Measurements from ENCODE around the gene SCMH1. TPM values are rescaled to one million over a fixed set of nuclear protein-coding genes. Genes with fewer than 3 reads are reported as not detected.
A peak's percentile ranks its signal among the peaks of the same experiment; 100 is the strongest.

SCMH1 gene
- total RNA-seq (2021; ENCODE audit: unreplicated experiment): 42.7 TPM
- polyA plus RNA-seq (2012; ENCODE audit: insufficient read length): 42.2 TPM
- percentile 84 among the genes with signal in this experiment for Bru-seq, nascent RNA
- percentile 80 among the genes with signal in this experiment for BruChase-seq, experiment 1, labeled RNA remaining after a 2-hour chase
- percentile 72 among the genes with signal in this experiment for BruChase-seq, experiment 2, labeled RNA remaining after a 6-hour chase
- long read RNA-seq, partial matches to known transcripts: 42 of 81 reads
- long read RNA-seq, other reads (novel, unspliced or antisense): 35 of 81 reads

DNA sequence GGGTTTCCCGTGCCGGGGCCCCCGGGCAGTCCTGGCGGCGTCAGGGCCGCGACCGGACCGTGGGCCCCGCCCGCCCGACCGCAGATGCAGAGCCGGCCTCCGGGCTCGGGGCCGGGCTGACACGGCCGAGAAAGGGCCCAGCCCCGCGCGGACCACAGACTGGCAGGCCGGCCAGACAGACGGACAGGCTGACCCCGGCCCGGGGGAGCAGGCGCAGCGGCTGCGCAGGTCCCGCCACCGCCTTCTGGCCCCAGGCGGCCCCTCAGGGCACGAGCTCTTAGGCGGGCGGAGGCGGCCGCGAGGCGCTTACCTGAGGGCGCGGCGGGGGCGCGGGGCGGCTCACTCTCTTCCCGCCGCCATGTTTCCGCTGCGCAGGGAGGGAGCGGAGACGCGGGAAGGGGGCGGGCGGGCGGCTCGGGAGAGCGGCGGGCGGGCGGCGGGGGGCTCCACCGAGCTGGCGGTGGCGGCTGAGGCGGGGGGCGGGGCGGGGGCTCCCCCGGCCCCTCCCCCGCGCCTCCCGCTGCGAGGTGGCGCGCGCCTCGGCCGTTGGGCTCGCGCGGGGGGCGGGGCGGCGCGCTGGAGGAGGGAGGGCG, at the start of gene SCMH1:
Gene SCMH1, minus strand, starts transcription at position 558 of the 593 bp plus-strand sequence. CDS start 56,173 bp downstream, outside the sequence.
- POLR2A ChIA-PET: interaction anchor here (0.7 kb wide), 1 partner anchor 8 kb away, joined by 6 read pairs; no protein-coding TSS in a partner anchor
- BruUV-seq (replicated peaks): no TSS peak
- peak; percentile 78 for ATAC-seq
- Histone ChIP-seq H3K4me1 (ENCODE audit: control insufficient read depth, insufficient read depth, low read length) (peaks cover 34% of the 10 kb centered on the region), H3K4me3 (ENCODE audit: low read depth in 2 of 2, low read length in 2 of 2) (peak within 1 kb of the TSS; percentile 67 to 75), H3K27ac (ENCODE audit: low read length) (peak within 1 kb of the TSS; percentile 93), H3K36me3 (ENCODE audit: control insufficient read depth, insufficient read depth, low read length) (no peaks in the 10 kb centered on the region), H3K27me3 (ENCODE audit: control insufficient read depth, insufficient read depth, low read length) (no peaks in the 10 kb centered on the region), H3K9me3 (ENCODE audit: control insufficient read depth, insufficient read depth, low read depth, low read length) (no peaks in the 10 kb centered on the region)
- DNase-seq (ENCODE audit: low read depth, low spot score): no peak
- intact Hi-C loops (cut with micrococcal nuclease; ENCODE audit: unreplicated experiment) (no loop called here), in situ Hi-C loops (cut with HindIII; ENCODE audit: low pct_unique_long_range_greater_than_20kb, low sequenced_read_pairs) (no loop called here)
- CTCF ChIA-PET: no interaction called here
- no peak for TF ChIP-seq POLR2AphosphoS5 (IDR thresholded peaks at IDR 0.05; ENCODE audit: low read depth, low read length)
- TF ChIP-seq, protein P1, sequence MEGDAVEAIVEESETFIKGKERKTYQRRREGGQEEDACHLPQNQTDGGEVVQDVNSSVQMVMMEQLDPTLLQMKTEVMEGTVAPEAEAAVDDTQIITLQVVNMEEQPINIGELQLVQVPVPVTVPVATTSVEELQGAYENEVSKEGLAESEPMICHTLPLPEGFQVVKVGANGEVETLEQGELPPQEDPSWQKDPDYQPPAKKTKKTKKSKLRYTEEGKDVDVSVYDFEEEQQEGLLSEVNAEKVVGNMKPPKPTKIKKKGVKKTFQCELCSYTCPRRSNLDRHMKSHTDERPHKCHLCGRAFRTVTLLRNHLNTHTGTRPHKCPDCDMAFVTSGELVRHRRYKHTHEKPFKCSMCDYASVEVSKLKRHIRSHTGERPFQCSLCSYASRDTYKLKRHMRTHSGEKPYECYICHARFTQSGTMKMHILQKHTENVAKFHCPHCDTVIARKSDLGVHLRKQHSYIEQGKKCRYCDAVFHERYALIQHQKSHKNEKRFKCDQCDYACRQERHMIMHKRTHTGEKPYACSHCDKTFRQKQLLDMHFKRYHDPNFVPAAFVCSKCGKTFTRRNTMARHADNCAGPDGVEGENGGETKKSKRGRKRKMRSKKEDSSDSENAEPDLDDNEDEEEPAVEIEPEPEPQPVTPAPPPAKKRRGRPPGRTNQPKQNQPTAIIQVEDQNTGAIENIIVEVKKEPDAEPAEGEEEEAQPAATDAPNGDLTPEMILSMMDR (IDR thresholded peaks at IDR 0.05): no peak
- TF ChIP-seq SIN3A (IDR thresholded peaks at IDR 0.05; ENCODE audit: borderline replicate concordance, insufficient read depth, low read depth, low read length): no peak
- TF ChIP-seq, protein P2, sequence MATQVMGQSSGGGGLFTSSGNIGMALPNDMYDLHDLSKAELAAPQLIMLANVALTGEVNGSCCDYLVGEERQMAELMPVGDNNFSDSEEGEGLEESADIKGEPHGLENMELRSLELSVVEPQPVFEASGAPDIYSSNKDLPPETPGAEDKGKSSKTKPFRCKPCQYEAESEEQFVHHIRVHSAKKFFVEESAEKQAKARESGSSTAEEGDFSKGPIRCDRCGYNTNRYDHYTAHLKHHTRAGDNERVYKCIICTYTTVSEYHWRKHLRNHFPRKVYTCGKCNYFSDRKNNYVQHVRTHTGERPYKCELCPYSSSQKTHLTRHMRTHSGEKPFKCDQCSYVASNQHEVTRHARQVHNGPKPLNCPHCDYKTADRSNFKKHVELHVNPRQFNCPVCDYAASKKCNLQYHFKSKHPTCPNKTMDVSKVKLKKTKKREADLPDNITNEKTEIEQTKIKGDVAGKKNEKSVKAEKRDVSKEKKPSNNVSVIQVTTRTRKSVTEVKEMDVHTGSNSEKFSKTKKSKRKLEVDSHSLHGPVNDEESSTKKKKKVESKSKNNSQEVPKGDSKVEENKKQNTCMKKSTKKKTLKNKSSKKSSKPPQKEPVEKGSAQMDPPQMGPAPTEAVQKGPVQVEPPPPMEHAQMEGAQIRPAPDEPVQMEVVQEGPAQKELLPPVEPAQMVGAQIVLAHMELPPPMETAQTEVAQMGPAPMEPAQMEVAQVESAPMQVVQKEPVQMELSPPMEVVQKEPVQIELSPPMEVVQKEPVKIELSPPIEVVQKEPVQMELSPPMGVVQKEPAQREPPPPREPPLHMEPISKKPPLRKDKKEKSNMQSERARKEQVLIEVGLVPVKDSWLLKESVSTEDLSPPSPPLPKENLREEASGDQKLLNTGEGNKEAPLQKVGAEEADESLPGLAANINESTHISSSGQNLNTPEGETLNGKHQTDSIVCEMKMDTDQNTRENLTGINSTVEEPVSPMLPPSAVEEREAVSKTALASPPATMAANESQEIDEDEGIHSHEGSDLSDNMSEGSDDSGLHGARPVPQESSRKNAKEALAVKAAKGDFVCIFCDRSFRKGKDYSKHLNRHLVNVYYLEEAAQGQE (IDR thresholded peaks at IDR 0.05; ENCODE audit: insufficient read depth in 1 of 2, low read depth in 2 of 2, low read length in 1 of 2): no peak
- TF ChIP-seq TCF7L2 (IDR thresholded peaks at IDR 0.05; ENCODE audit: low read depth, low read length): no peak

DNA sequence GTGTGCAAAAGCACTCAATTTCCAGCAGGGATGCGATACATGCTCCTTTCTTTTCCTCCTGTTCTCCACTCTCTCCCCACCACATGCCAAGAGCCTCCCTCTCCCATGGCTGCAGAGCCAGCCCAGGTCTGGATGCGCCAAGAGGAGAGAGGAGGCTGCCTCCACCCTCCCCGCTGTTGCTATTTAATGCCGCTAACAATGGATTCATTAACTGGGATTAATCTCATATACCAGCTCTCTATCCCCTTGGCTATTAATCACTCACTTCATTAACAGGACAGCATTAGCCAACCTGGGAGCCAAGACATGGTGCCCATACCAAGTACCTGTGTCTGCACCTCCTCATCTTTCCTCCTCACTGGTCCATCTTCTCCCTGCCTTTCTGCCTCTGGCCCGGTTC, 49.1 kb upstream of the SCMH1 start:
- H3K27me3 ChIP-seq (ENCODE audit: control insufficient read depth, insufficient read depth, low read length): peaks cover 18% of the 10 kb centered on the region
- TF ChIP-seq POLR2AphosphoS5 (IDR thresholded peaks at IDR 0.05; ENCODE audit: low read depth, low read length): no peak
- no peak for TF ChIP-seq TCF7L2 (IDR thresholded peaks at IDR 0.05; ENCODE audit: low read depth, low read length)
- no peak for TF ChIP-seq SIN3A (IDR thresholded peaks at IDR 0.05; ENCODE audit: borderline replicate concordance, insufficient read depth, low read depth, low read length)
- TF ChIP-seq, protein P2 (IDR thresholded peaks at IDR 0.05; ENCODE audit: insufficient read depth in 1 of 2, low read depth in 2 of 2, low read length in 1 of 2): no peak
- TF ChIP-seq, protein P1 (IDR thresholded peaks at IDR 0.05): no peak
- H3K4me3 ChIP-seq (ENCODE audit: low read depth in 2 of 2, low read length in 2 of 2): no peak overlapping the region
- DNase-seq (ENCODE audit: low read depth, low spot score): no peak
- no peaks in the 10 kb centered on the region for H3K36me3 ChIP-seq (ENCODE audit: control insufficient read depth, insufficient read depth, low read length)
- ChIA-PET POLR2A (no interaction called here), CTCF (no interaction called here)
- intact Hi-C loops (cut with micrococcal nuclease; ENCODE audit: unreplicated experiment): no loop called here
- in situ Hi-C loops (cut with HindIII; ENCODE audit: low pct_unique_long_range_greater_than_20kb, low sequenced_read_pairs): no loop called here
- no peak for ATAC-seq
- no TSS peak for BruUV-seq (replicated peaks)
- no peaks in the 10 kb centered on the region for H3K9me3 ChIP-seq (ENCODE audit: control insufficient read depth, insufficient read depth, low read depth, low read length)
- no peaks in the 10 kb centered on the region for H3K4me1 ChIP-seq (ENCODE audit: control insufficient read depth, insufficient read depth, low read length)
- H3K27ac ChIP-seq (ENCODE audit: low read length): no peak overlapping the region

Data from Panc1 (cell line).